ENCODE measurements around the gene ENPP3. TPM values are rescaled to one million over a fixed set of nuclear protein-coding genes. Genes with fewer than 3 reads are reported as not detected.
"Not testable (repeated sequence)": the region's sequence is repeated elsewhere in the genome, so short reads cannot be mapped to it uniquely, and the experiment has no call there.

Gene ENPP3
- total RNA-seq, 1 donor from 2014 or later: 5.7 TPM

- H3K36me3 Mint-ChIP-seq (ENCODE audit: low read depth); intact Hi-C loops (cut with micrococcal nuclease); H3K9me3 Mint-ChIP-seq; DNase-seq (ENCODE audit: low spot score); H3K4me3 Mint-ChIP-seq; H3K4me1 Mint-ChIP-seq (ENCODE audit: low read depth); H3K27ac Mint-ChIP-seq; H3K27me3 Mint-ChIP-seq (ENCODE audit: insufficient read depth): not testable (repeated sequence)
These were observed 63.7 kb downstream of the ENPP3 start for GRCh38 chr6:131700851-131701250.

GRCh38 chr6:131703905-131704304, 66.8 kb downstream of the ENPP3 start:
- H3K4me1 Mint-ChIP-seq (ENCODE audit: low read depth); H3K27me3 Mint-ChIP-seq (ENCODE audit: insufficient read depth); H3K27ac Mint-ChIP-seq; H3K36me3 Mint-ChIP-seq (ENCODE audit: low read depth); H3K4me3 Mint-ChIP-seq; H3K9me3 Mint-ChIP-seq; DNase-seq (ENCODE audit: low spot score); intact Hi-C loops (cut with micrococcal nuclease): not testable (repeated sequence)

GRCh38 chr6:131710917-131711316, 73.8 kb downstream of the ENPP3 start, which contains the start of gene CTAGE9:
CTAGE9 (minus strand) TSS chr6:131711017; CDS start chr6:131711017, 0 bp downstream.
- H3K27me3 Mint-ChIP-seq (ENCODE audit: insufficient read depth); H3K36me3 Mint-ChIP-seq (ENCODE audit: low read depth); DNase-seq (ENCODE audit: low spot score); intact Hi-C loops (cut with micrococcal nuclease); H3K9me3 Mint-ChIP-seq; H3K27ac Mint-ChIP-seq; H3K4me1 Mint-ChIP-seq (ENCODE audit: low read depth); H3K4me3 Mint-ChIP-seq: not testable (repeated sequence)

GRCh38 chr6:131715567-131715966, 78.5 kb downstream of the ENPP3 start:
- H3K4me3 Mint-ChIP-seq; intact Hi-C loops (cut with micrococcal nuclease); H3K36me3 Mint-ChIP-seq (ENCODE audit: low read depth); H3K27ac Mint-ChIP-seq; H3K4me1 Mint-ChIP-seq (ENCODE audit: low read depth); H3K9me3 Mint-ChIP-seq; H3K27me3 Mint-ChIP-seq (ENCODE audit: insufficient read depth); DNase-seq (ENCODE audit: low spot score): not testable (repeated sequence)

- Mint-ChIP-seq H3K36me3 (ENCODE audit: low read depth) (no peaks in the 10 kb centered on the region), H3K27ac (no peak overlapping the region), H3K4me3 (no peak overlapping the region), H3K4me1 (ENCODE audit: low read depth) (no peaks in the 10 kb centered on the region), H3K9me3 (no peaks in the 10 kb centered on the region), H3K27me3 (ENCODE audit: insufficient read depth) (no peaks in the 10 kb centered on the region)
- no peak for DNase-seq (ENCODE audit: low spot score)
- intact Hi-C loops (cut with micrococcal nuclease): no loop called here
These were observed 80.9 kb downstream of the ENPP3 start for GRCh38 chr6:131717836-131718542.

GRCh38 chr6:131721161-131721560, 84.1 kb downstream of the ENPP3 start:
- no peak overlapping the region for H3K27ac Mint-ChIP-seq
- H3K4me3 Mint-ChIP-seq: no peak overlapping the region
- no peak for DNase-seq (ENCODE audit: low spot score)
- no peaks in the 10 kb centered on the region for H3K27me3 Mint-ChIP-seq (ENCODE audit: insufficient read depth)
- H3K36me3 Mint-ChIP-seq (ENCODE audit: low read depth): no peaks in the 10 kb centered on the region
- peaks cover 11% of the 10 kb centered on the region for H3K4me1 Mint-ChIP-seq (ENCODE audit: low read depth)
- no peaks in the 10 kb centered on the region for H3K9me3 Mint-ChIP-seq
- intact Hi-C loops (cut with micrococcal nuclease): no loop called here

GRCh38 chr6:131724114-131724513, 87.0 kb downstream of the ENPP3 start:
- H3K9me3 Mint-ChIP-seq: no peaks in the 10 kb centered on the region

GRCh38 chr6:131727467-131727866, 90.4 kb downstream of the ENPP3 start:
- no peak for DNase-seq (ENCODE audit: low spot score)
- no peaks in the 10 kb centered on the region for H3K36me3 Mint-ChIP-seq (ENCODE audit: low read depth)
- peaks cover 11% of the 10 kb centered on the region for H3K4me1 Mint-ChIP-seq (ENCODE audit: low read depth)
- no peak overlapping the region for H3K4me3 Mint-ChIP-seq
- no peak overlapping the region for H3K27ac Mint-ChIP-seq
- no peaks in the 10 kb centered on the region for H3K9me3 Mint-ChIP-seq
- intact Hi-C loops (cut with micrococcal nuclease): no loop called here
- no peaks in the 10 kb centered on the region for H3K27me3 Mint-ChIP-seq (ENCODE audit: insufficient read depth)

More at GRCh38 chr6:131724114-131724513, 87.0 kb downstream of the ENPP3 start:
- DNase-seq (ENCODE audit: low spot score): no peak
- H3K36me3 Mint-ChIP-seq (ENCODE audit: low read depth): no peaks in the 10 kb centered on the region
- no peaks in the 10 kb centered on the region for H3K27me3 Mint-ChIP-seq (ENCODE audit: insufficient read depth)
- intact Hi-C loops (cut with micrococcal nuclease): no loop called here
- H3K4me3 Mint-ChIP-seq: no peak overlapping the region
- peaks cover 11% of the 10 kb centered on the region for H3K4me1 Mint-ChIP-seq (ENCODE audit: low read depth)
- H3K27ac Mint-ChIP-seq: no peak overlapping the region

GRCh38 chr6:131727868-131728267, 90.8 kb downstream of the ENPP3 start:
- H3K4me3 Mint-ChIP-seq: no peak overlapping the region
- H3K36me3 Mint-ChIP-seq (ENCODE audit: low read depth): no peaks in the 10 kb centered on the region
- H3K9me3 Mint-ChIP-seq: no peaks in the 10 kb centered on the region
- intact Hi-C loops (cut with micrococcal nuclease): no loop called here
- H3K27me3 Mint-ChIP-seq (ENCODE audit: insufficient read depth): no peaks in the 10 kb centered on the region
- no peak overlapping the region for H3K27ac Mint-ChIP-seq
- no peak for DNase-seq (ENCODE audit: low spot score)
- peaks cover 11% of the 10 kb centered on the region for H3K4me1 Mint-ChIP-seq (ENCODE audit: low read depth)

GRCh38 chr6:131728296-131728939, 91.3 kb downstream of the ENPP3 start:
- H3K9me3 Mint-ChIP-seq: no peaks in the 10 kb centered on the region
- intact Hi-C loops (cut with micrococcal nuclease): no loop called here
- no peak overlapping the region for H3K4me3 Mint-ChIP-seq
- H3K27me3 Mint-ChIP-seq (ENCODE audit: insufficient read depth): no peaks in the 10 kb centered on the region
- DNase-seq (ENCODE audit: low spot score): no peak
- no peaks in the 10 kb centered on the region for H3K36me3 Mint-ChIP-seq (ENCODE audit: low read depth)
- peaks cover 11% of the 10 kb centered on the region for H3K4me1 Mint-ChIP-seq (ENCODE audit: low read depth)
- no peak overlapping the region for H3K27ac Mint-ChIP-seq

- no peak for DNase-seq (ENCODE audit: low spot score)
- no peak overlapping the region for H3K27ac Mint-ChIP-seq
- H3K4me1 Mint-ChIP-seq (ENCODE audit: low read depth): peaks cover under 1% of the 10 kb centered on the region
- no peaks in the 10 kb centered on the region for H3K27me3 Mint-ChIP-seq (ENCODE audit: insufficient read depth)
- no peaks in the 10 kb centered on the region for H3K36me3 Mint-ChIP-seq (ENCODE audit: low read depth)
- intact Hi-C loops (cut with micrococcal nuclease): no loop called here
- H3K4me3 Mint-ChIP-seq: no peak overlapping the region
- no peaks in the 10 kb centered on the region for H3K9me3 Mint-ChIP-seq
These were observed 92.4 kb downstream of the ENPP3 start for GRCh38 chr6:131729550-131729949.

- H3K27me3 Mint-ChIP-seq (ENCODE audit: insufficient read depth): no peaks in the 10 kb centered on the region
- H3K36me3 Mint-ChIP-seq (ENCODE audit: low read depth): no peaks in the 10 kb centered on the region
- no peak overlapping the region for H3K4me3 Mint-ChIP-seq
- intact Hi-C loops (cut with micrococcal nuclease): no loop called here
- no peaks in the 10 kb centered on the region for H3K4me1 Mint-ChIP-seq (ENCODE audit: low read depth)
- no peak for DNase-seq (ENCODE audit: low spot score)
- no peak overlapping the region for H3K27ac Mint-ChIP-seq
- H3K9me3 Mint-ChIP-seq: no peaks in the 10 kb centered on the region
These were observed 93.2 kb downstream of the ENPP3 start for GRCh38 chr6:131730264-131730663.

- H3K27ac Mint-ChIP-seq: no peak overlapping the region
- no peak for DNase-seq (ENCODE audit: low spot score)
- H3K9me3 Mint-ChIP-seq: no peaks in the 10 kb centered on the region
- no peaks in the 10 kb centered on the region for H3K36me3 Mint-ChIP-seq (ENCODE audit: low read depth)
- intact Hi-C loops (cut with micrococcal nuclease): no loop called here
- no peaks in the 10 kb centered on the region for H3K27me3 Mint-ChIP-seq (ENCODE audit: insufficient read depth)
- no peaks in the 10 kb centered on the region for H3K4me1 Mint-ChIP-seq (ENCODE audit: low read depth)
- H3K4me3 Mint-ChIP-seq: no peak overlapping the region
These were observed 94.1 kb downstream of the ENPP3 start for GRCh38 chr6:131731224-131731623.

All from activated T-helper 1 cell treated with anti-CD3 and anti-CD28 coated beads, Interleukin-12 subunit alpha, Interleukin-12 subunit beta, Interleukin-2, Interleukin-4 antibody, amounts not matched to agents 30 ng/mL and 10 ng/mL and 1 ng/mL, durations not matched to agents 14 hours and 24 hours and 36 hours (primary cell).